ENCODE data around the gene ZC3H12D. TPM values are rescaled to one million over a fixed set of nuclear protein-coding genes. Genes with fewer than 3 reads are reported as not detected.
"Not testable (repeated sequence)": the region's sequence is repeated elsewhere in the genome, so short reads cannot be mapped to it uniquely, and the experiment has no call there.

Gene ZC3H12D
- total RNA-seq, 2 experiments from 2014 or later = 72.2 to 89.9 TPM

GRCh38 chr6:149451376-149452036 lies 33.3 kb downstream of the ZC3H12D start:
- no peaks in the 10 kb centered on the region for H3K9me3 Mint-ChIP-seq (ENCODE audit: low read depth)
- H3K27me3 Mint-ChIP-seq = no peaks in the 10 kb centered on the region
- ChIA-PET POLR2A (no interaction called here), CTCF (interaction anchor here (0.8 to 2.8 kb wide), 3 partner anchors 20 to 65 kb away, joined by 3 to 15 read pairs (median 11); no protein-coding TSS in a partner anchor)
- peaks cover 37% of the 10 kb centered on the region for H3K36me3 Mint-ChIP-seq (ENCODE audit: low read depth)
- intact Hi-C loops (cut with DNase I, micrococcal nuclease) = no loop called here
- ATAC-seq = peak; percentile 27
- H3K27ac Mint-ChIP-seq = no peak overlapping the region
- no peak overlapping the region for H3K4me3 Mint-ChIP-seq
- peak; percentile 51 for DNase-seq
- H3K4me1 Mint-ChIP-seq = peaks cover 4% of the 10 kb centered on the region

- ChIA-PET POLR2A (no interaction called here), CTCF (interaction anchor here (0.7 to 2.8 kb wide), 4 partner anchors 19 to 66 kb away, joined by 3 to 15 read pairs (median 8); no protein-coding TSS in a partner anchor)
- ATAC-seq (no peak), DNase-seq (no peak)
- peaks cover 34% of the 10 kb centered on the region for H3K36me3 Mint-ChIP-seq (ENCODE audit: low read depth)
- no peaks in the 10 kb centered on the region for H3K9me3 Mint-ChIP-seq (ENCODE audit: low read depth)
- no peak overlapping the region for H3K4me3 Mint-ChIP-seq
- no peak overlapping the region for H3K27ac Mint-ChIP-seq
- peaks cover 4% of the 10 kb centered on the region for H3K4me1 Mint-ChIP-seq
- H3K27me3 Mint-ChIP-seq = no peaks in the 10 kb centered on the region
- intact Hi-C loops (cut with DNase I, micrococcal nuclease) = no loop called here
Measured at GRCh38 chr6:149450679-149451375, 34.0 kb downstream of the ZC3H12D start.

- POLR2A ChIA-PET = no interaction called here
- no peak for DNase-seq
- Mint-ChIP-seq H3K36me3 (ENCODE audit: low read depth) (peaks cover 30% of the 10 kb centered on the region), H3K4me1 (peaks cover 4% of the 10 kb centered on the region), H3K4me3 (no peak overlapping the region), H3K9me3 (ENCODE audit: low read depth) (no peaks in the 10 kb centered on the region), H3K27me3 (no peaks in the 10 kb centered on the region), H3K27ac (no peak overlapping the region)
- CTCF ChIA-PET = interaction anchor here (0.7 to 1.3 kb wide), 4 partner anchors 18 to 87 kb away, joined by 3 to 5 read pairs (median 4); no protein-coding TSS in a partner anchor
- ATAC-seq = no peak
- intact Hi-C loops (cut with DNase I, micrococcal nuclease) = no loop called here
Measured at GRCh38 chr6:149449831-149450678, 34.8 kb downstream of the ZC3H12D start.

GRCh38 chr6:149448821-149449453 lies 35.9 kb downstream of the ZC3H12D start:
- ChIA-PET POLR2A (no interaction called here), CTCF (interaction anchor here (0.6 to 1.3 kb wide), 7 partner anchors 34 to 915 kb away, joined by 3 to 5 read pairs (median 3); no protein-coding TSS in a partner anchor)
- ATAC-seq (no peak), DNase-seq (no peak)
- Mint-ChIP-seq H3K9me3 (ENCODE audit: low read depth) (no peaks in the 10 kb centered on the region), H3K36me3 (ENCODE audit: low read depth) (peaks cover 32% of the 10 kb centered on the region), H3K4me1 (peaks cover 4% of the 10 kb centered on the region), H3K4me3 (no peak overlapping the region), H3K27ac (no peak overlapping the region), H3K27me3 (no peaks in the 10 kb centered on the region)
- intact Hi-C loops (cut with DNase I, micrococcal nuclease) = no loop called here

GRCh38 chr6:149446791-149447376 lies 37.9 kb downstream of the ZC3H12D start:
- ChIA-PET POLR2A (no interaction called here), CTCF (interaction anchor here (0.6 to 4.8 kb wide), 7 partner anchors 13 to 577 kb away, joined by 3 to 26 read pairs (median 4); partner anchors contain the start of gene PPIL4)
- Mint-ChIP-seq H3K4me1 (peaks cover 4% of the 10 kb centered on the region), H3K9me3 (ENCODE audit: low read depth) (no peaks in the 10 kb centered on the region), H3K4me3 (no peak overlapping the region), H3K27me3 (no peaks in the 10 kb centered on the region), H3K36me3 (ENCODE audit: low read depth) (peaks cover 24% of the 10 kb centered on the region), H3K27ac (no peak overlapping the region)
- DNase-seq = no peak
- intact Hi-C loops (cut with DNase I, micrococcal nuclease) = no loop called here
- ATAC-seq = no peak

- H3K27ac Mint-ChIP-seq = no peak overlapping the region
- peaks cover 4% of the 10 kb centered on the region for H3K4me1 Mint-ChIP-seq
- CTCF ChIA-PET = interaction anchor here (0.6 to 4.8 kb wide), 4 partner anchors 12 to 71 kb away, joined by 3 to 26 read pairs (median 6); no protein-coding TSS in a partner anchor
- H3K9me3 Mint-ChIP-seq (ENCODE audit: low read depth) = no peaks in the 10 kb centered on the region
- DNase-seq (no peak), ATAC-seq (peak; percentile 23)
- intact Hi-C loops (cut with DNase I, micrococcal nuclease) = no loop called here
- peaks cover 18% of the 10 kb centered on the region for H3K36me3 Mint-ChIP-seq (ENCODE audit: low read depth)
- H3K4me3 Mint-ChIP-seq = no peak overlapping the region
- POLR2A ChIA-PET = interaction anchor here (0.7 kb wide), 1 partner anchor 100 kb away, joined by 3 read pairs; no protein-coding TSS in a partner anchor
- H3K27me3 Mint-ChIP-seq = no peaks in the 10 kb centered on the region
Measured at GRCh38 chr6:149445573-149445972, 39.2 kb downstream of the ZC3H12D start.

GRCh38 chr6:149445095-149445466 lies 39.7 kb downstream of the ZC3H12D start:
- ChIA-PET CTCF (interaction anchor here (0.6 to 4.8 kb wide), 2 partner anchors 11 to 72 kb away, joined by 3 to 26 read pairs; no protein-coding TSS in a partner anchor), POLR2A (interaction anchor here (0.7 kb wide), 1 partner anchor 100 kb away, joined by 3 read pairs; no protein-coding TSS in a partner anchor)
- H3K4me1 Mint-ChIP-seq = peaks cover 4% of the 10 kb centered on the region
- no peak overlapping the region for H3K4me3 Mint-ChIP-seq
- H3K36me3 Mint-ChIP-seq (ENCODE audit: low read depth) = peaks cover 14% of the 10 kb centered on the region
- DNase-seq (peak; percentile 47), ATAC-seq (peak; percentile 42)
- H3K9me3 Mint-ChIP-seq (ENCODE audit: low read depth) = no peaks in the 10 kb centered on the region
- H3K27ac Mint-ChIP-seq = no peak overlapping the region
- intact Hi-C loops (cut with DNase I, micrococcal nuclease) = no loop called here
- no peaks in the 10 kb centered on the region for H3K27me3 Mint-ChIP-seq

GRCh38 chr6:149444360-149445094 lies 40.3 kb downstream of the ZC3H12D start:
- CTCF ChIA-PET = interaction anchor here (0.6 to 4.8 kb wide), 3 partner anchors 11 to 72 kb away, joined by 3 to 26 read pairs (median 3); no protein-coding TSS in a partner anchor
- ATAC-seq (peak; percentile 20), DNase-seq (peak; percentile 36)
- POLR2A ChIA-PET; H3K4me1 Mint-ChIP-seq; H3K36me3 Mint-ChIP-seq (ENCODE audit: low read depth); H3K4me3 Mint-ChIP-seq; H3K27me3 Mint-ChIP-seq; intact Hi-C loops (cut with DNase I, micrococcal nuclease); H3K9me3 Mint-ChIP-seq (ENCODE audit: low read depth): not testable (repeated sequence)
- peak overlapping the region; percentile 4 for H3K27ac Mint-ChIP-seq

GRCh38 chr6:149443411-149444181 lies 41.2 kb downstream of the ZC3H12D start:
- ATAC-seq = peak; percentile 35
- POLR2A ChIA-PET = interaction anchor here (0.6 kb wide), 1 partner anchor 36 kb away, joined by 4 read pairs; no protein-coding TSS in a partner anchor
- peak; percentile 43 for DNase-seq
- CTCF ChIA-PET = interaction anchor here (0.9 to 4.8 kb wide), 2 partner anchors 24 to 73 kb away, joined by 3 to 26 read pairs; no protein-coding TSS in a partner anchor
- Mint-ChIP-seq H3K27ac (no peak overlapping the region), H3K27me3 (no peaks in the 10 kb centered on the region), H3K36me3 (ENCODE audit: low read depth) (peaks cover 8% of the 10 kb centered on the region), H3K4me3 (no peak overlapping the region), H3K4me1 (peaks cover 10% of the 10 kb centered on the region), H3K9me3 (ENCODE audit: low read depth) (no peaks in the 10 kb centered on the region)
- intact Hi-C loops (cut with DNase I, micrococcal nuclease) = no loop called here
